GM21367 (cell line): Measurements from ENCODE around the gene PIK3AP1.

ENCODE experiments used
- ATAC-seq: cut with Tn5 transposase; IDR thresholded peaks from one replicate; pipeline ENCODE4 v1.9.1; 2021; ENCODE audit not compliant: unreplicated experiment

PIK3AP1 gene

DNA sequence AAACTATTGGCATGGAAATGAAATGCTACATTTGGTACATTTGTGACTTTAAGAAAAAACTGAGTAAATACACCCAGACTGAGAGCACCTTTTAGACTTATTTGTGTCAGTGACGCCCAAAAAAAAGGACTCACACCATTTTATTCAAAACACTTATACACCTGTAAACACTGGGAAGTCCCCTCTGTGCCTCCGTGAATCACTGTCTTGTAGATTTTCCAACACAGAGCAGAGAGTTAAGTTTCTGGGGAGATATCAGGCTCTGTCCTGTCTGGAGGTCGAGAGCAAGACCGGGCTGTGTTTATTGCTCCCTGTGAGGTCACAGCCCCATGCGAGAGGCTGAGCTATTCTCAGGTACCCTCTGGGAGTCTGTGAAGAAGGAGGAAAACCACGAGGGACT lies 72.8 kb downstream of the PIK3AP1 start:
- no peak for ATAC-seq

DNA sequence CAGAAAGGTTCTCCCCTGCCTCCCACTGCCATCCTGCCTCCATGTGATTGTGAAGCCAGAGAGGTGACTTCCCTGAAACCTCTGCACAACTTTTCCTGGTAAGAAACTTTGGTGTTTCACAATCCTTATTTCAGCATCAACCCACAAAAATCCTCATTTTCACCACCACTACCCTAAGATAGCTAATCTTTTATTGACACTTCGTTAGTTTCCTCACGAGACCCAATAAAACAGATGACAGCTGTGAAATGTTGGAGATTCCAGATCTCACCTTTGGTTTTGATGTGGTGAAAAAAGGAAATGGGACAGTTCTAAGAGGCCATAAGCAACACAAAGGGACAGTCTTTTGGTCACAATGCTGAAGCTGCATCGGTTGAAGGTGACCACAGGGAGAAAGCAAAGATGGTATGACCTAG lies 73.6 kb downstream of the PIK3AP1 start:
- ATAC-seq: no peak

DNA sequence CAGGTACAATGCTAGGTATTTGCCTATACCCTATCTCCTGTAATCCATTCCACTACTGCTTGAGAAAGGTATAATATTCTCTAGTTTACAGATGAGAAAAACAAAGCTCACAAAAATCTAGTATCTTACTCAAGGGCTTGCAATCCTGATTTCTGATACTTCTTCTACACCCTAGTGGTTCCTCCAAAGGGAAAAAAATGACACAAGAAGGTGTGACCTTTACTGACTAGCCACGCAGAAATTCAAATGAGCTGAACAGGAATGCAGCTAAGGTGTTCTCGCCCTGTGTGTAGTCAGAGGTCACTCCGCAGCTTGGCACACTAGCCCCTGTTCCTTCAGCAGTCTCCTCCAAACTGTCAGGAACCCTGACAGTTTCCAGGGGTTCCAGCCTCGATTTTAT lies 74.0 kb downstream of the PIK3AP1 start:
- no peak for ATAC-seq

DNA sequence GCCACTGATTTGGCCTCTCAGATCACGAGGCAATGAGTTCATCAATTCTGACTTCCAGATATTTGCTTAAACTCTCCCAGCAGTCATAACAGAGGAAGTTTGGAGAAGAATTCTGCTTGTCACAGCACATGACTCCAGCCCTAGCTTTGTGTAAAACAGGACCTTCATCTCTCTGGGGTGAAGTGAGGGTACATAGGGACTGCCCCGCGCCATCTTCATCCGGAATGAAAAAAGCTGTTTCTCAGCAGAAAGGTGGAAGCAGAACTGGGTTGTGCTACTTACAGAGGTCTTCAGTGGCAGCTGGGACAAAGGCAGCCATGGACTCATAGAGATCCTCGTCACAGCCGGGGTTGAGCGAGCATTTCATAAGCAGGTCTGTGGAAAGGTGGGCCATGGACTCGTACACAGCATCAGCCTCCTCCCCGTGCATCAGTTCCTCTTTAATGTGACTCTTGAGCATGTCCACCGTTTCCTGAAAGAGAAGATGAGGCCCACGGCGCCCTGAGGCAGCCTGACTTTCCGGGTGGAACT lies 75.1 kb downstream of the PIK3AP1 start:
- ATAC-seq: no peak

DNA sequence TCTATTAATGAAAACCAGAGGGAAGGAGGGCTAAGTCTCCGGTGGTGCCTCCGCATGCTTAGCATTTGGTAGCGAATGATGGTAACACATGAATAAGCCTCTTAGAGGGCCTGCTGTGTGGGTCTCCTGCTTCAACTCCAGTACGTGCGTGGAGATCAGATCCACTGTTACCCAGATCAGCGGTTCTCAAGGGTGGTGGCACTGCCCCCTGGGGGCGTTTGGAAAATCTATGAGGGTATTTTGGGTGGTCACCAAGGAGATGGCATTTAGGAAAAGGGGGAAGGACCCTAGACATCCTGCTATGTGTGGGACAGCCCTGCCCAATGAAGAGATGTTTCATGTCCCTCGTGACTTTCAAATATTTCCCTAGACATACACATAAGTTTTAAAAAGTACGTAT lies 76.4 kb downstream of the PIK3AP1 start:
- ATAC-seq: no peak

DNA sequence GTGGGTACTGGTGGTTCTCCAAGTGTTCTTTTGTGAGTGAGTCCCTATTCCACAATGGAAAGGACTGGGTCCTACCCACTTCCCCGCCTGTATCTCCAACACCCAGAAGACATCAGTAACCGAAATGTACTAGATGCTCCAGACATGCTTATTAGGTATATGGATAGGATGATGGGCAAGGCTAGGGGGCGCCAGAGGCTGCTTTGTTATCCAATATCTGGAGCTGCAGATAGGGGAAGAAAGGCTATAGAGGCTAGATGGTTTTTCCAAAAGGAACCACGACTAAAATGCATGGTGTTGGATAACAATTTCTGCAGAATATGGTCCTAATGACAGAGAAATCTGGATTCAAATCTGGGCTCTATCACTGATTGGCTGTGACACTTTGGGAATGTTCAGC lies 77.3 kb downstream of the PIK3AP1 start:
- ATAC-seq: no peak

DNA sequence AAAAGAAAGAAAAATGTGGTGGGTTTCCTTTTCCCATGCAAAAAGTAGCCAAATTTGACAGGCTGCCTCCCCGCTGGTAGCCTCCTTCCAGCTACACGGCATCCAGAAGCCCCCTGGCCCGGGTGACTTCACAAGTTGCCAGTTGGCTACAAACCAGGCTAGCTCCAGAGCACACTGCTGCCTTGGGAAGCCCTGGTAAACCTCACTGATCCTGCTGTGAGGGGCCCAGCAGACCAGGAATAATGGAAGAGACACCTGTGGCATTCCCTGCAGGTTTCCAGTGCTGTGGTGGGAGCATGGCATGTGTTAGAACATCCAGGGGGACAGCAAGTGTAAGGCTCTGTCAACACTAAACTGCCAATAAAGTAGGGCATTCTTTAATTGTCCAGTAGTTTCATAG lies 77.8 kb downstream of the PIK3AP1 start:
- ATAC-seq: no peak

DNA sequence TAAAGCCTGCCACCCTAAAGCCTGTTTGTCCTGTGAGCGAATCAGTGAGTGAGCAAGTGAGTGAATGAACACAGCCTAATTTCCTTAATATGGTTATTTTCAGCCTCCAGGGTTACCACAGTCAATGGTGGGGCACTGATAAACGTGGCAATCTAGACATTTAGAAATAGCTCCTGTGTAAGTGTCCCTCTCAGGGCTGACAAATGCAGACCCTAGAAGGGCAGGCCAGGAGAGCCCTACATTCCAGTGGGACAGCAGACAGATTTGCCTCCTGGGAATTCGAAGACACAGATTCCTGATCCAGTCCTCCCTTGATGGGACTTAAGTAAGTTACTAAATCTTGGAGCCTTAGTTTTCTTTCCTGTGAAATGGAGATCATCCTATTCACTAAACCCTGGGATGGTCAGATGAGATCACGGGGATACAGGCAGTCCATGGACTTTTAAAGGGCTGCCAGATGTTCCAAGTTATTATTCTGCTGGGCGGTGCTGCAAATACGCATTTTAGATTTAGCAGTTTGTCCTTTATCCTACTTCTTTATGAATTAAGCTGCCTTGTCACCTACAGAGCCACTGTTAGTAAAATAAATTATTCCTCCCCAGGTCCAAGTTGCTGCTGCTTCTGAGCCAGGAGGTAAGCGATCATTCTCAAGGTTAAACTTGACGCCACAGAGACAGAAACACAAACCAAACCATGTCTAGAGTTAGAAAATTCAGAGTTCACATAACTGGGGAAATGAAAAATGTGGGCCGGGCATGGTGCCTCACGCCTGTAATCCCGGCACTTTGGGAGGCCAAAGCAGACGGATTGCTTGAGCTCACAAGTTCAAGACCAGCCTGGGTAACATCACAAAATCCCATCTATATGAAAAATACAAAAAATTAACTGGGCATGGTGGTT lies 78.7 kb downstream of the PIK3AP1 start:
- ATAC-seq: no peak

DNA sequence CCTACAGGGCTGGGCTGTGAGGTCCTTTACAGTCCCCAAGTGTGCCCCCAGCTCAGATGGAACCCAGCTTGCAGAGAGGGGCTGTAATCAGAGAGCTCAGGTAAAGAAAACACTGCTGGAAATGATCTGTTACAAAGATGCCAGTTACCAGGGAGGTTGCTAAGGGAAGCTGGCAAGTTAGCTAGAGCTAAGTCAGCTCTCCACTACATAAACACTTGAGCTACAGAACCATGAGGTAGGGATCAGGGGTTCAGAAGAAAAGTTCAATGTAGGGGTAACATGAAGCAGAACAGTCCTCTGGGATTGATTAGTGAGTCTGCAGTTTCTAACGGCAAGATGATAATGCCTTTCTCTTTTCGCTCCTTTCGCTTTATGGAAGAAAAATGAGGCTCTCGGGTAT lies 80.4 kb downstream of the PIK3AP1 start:
- no peak for ATAC-seq

DNA sequence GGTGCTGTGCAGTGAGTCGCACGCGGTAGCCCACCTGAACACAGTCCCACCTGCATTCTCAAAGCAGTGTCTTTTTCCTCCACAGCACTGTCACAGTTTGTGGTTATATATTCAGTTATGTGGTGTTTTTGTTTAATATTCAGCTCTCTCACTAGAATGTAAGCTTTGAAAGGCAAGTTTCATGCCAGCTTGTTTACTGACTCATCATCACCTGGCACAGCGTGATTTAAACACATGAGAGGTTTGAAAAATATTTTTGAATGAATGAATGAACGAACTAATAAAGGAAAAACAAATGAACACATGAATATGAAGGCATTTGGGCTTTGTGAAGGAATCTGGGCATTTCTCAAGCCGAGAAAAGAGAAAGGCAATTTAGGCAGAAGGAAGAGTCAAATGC lies 81.6 kb downstream of the PIK3AP1 start:
- no peak for ATAC-seq

DNA sequence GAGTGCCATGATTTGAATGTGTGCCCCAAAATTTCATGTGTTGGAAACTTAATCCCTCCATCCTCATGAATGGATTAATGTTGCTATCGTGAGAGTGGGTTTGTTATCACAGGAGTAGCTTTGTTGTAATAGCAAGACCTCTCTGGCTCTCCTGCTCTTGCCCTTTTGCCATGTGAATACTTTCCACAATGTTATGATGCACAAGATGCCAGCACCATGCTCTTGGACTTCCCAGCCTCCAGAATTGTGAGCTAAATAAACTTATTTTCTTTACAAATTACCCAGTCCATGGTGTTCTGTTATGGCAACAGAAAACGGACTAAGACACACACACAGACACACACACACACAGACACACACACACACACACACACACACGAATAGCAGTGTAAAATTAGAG lies 82.2 kb downstream of the PIK3AP1 start:
- no peak for ATAC-seq

DNA sequence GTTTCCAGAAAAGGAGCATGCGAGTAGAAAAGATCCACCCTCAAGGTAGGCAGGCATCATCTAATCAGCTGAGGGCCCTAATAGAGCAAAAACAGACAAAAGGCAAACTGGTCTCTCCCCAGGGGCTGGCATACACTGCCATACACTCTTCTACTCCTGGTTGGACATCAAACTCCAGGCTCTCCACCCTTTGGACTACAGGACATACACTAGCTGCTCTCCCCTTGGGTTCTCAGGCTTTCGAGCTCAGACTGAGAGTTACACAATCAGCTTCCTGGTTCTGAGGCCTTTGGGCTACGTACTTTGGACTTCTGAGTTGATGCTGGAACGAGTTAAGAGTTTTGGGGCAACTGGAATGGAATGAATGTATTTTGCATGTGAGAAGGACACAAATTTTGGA lies 82.6 kb downstream of the PIK3AP1 start:
- no peak for ATAC-seq

DNA sequence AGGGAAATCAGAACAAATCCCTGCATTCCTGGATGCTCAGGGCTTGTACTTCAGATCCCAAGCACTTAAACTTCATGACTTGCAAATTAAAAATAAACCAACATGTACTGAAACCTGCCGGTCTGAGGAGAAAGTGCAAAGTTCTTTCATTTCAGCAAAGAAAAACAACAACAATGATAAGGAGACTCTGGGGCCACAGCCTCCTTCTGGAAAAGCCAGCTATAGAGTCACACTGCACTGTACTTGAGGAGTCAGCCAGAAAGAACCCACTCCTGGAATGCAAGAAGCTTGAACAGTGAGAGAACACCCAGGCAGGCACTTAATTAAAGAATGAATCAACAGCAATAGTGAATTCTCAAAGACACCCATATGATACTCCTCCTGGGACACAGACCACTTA lies 83.8 kb downstream of the PIK3AP1 start:
- ATAC-seq: no peak

DNA sequence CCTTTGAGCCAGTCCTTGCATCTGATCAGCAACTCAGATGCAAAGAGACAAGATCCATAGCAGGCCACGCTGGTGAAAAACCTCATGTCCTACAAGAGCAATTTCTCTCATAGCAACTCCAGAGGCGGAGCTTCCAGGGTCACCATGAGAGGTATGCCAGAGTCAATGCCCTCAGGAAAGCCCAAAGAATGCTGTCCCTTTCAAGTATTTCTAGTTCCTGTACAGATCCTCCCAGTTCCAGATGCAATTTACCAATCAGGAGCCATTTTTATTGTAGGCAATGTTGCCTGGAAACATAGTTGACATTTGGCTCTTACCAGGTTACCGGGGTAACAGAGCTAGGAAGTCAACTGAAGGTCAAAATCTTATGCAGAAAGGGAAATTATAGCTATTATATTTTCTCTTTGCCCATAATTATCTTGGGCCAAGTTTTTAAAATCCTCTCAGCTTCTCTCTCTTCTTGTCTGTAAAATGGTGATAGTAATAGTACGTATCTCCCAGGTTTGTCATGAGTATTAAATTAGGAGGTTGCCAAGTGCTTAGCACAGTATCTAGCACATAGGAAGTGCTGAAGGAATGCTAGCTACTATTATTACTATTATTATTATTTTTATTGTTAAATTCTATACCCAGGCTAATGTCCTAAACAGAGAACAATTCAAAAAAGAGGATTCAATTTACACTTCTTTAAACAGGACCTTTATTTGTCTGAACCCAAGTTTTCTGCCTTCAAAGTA lies 87.2 kb downstream of the PIK3AP1 start:
- ATAC-seq: no peak

DNA sequence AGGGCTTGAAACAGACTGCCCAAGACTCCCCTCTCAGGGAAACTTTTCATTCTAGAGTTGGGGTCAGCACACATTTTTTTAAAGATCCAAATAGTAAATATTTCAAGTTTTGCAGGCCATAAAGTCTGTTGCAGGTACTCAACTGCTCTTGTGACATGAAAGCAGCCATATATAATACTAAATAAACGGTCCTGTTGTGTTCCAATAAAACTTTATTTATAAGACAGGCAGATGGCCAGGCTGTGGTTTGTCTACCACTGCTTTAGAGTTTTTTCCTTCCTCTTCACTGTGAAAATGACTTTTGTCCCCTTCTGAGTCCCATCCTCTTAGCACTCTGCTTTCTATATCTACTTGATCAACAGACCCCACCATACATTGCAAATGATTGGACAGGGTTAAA lies 93.0 kb downstream of the PIK3AP1 start:
- no peak for ATAC-seq

DNA sequence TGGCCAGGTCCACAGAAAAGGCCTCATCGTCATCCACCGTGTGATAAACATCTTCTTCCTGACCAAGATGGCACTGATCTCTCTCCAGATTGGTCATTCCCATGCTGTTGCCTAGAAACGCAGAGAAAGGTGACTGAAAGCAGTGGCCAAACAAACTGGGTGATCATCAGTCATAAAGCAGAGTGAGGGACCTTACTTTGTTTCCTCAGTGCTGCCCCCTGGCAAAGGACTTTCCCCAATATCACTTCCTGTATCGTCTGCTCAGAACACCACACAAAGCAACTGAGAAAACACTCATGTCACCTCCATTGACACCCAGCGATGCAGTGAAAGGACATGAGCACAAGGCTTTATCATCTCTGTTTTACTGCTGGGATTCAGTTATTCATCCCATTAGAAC lies 93.5 kb downstream of the PIK3AP1 start:
- no peak for ATAC-seq

DNA sequence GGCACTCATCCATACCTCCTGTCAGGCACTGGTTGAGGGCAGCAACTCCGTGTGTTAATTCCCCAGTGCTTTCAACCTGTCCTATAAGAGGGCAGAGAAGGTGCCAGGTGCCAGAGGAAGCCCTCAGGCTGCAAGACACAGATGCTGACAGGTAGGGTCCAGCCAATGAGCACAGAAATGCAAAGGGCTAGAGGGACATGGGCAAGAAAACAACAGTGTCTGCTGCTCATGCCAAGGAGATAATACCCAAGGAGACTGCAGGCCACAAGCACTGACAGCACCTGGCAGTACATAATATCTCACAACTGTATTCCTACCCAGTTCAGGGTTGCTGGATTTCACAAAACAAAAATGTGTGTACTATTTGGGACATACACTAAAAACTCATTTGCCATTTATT lies 95.1 kb downstream of the PIK3AP1 start:
- no peak for ATAC-seq

DNA sequence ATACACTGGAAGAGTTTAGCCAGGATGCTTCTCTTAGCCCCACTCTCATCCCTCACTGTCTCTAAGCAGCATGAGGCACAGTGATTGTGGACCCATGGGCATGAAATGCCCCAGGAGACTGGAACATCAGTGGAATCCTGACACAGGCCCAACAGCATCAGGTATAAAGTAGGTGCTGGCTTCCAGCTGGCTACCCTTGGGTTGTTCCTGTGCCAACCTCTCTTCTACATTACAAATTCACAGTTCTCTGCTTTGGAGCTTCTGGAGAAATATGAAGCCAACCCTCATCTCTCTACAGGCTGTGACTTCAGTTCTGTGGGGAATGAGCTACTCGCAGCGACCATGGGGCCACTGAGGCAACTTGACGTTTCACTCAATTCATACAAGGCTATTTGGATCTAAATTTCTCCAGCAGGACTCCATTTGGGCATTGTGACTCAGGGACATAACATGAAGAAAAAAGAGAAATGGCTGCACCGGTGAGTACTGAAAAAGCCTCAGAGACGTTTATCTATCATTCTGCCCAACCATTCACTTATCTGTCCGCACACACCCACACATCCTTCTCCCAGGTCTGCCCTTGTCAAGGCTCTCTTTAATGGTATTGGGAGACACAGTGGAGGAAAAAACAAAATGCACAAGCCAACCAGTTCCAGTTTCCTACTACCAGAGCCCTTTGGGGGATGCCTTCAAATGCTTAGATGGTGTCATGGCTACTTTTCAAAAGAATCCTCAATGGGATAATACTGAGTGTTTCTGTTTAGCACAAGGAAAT lies 98.1 kb downstream of the PIK3AP1 start:
- no peak for ATAC-seq

DNA sequence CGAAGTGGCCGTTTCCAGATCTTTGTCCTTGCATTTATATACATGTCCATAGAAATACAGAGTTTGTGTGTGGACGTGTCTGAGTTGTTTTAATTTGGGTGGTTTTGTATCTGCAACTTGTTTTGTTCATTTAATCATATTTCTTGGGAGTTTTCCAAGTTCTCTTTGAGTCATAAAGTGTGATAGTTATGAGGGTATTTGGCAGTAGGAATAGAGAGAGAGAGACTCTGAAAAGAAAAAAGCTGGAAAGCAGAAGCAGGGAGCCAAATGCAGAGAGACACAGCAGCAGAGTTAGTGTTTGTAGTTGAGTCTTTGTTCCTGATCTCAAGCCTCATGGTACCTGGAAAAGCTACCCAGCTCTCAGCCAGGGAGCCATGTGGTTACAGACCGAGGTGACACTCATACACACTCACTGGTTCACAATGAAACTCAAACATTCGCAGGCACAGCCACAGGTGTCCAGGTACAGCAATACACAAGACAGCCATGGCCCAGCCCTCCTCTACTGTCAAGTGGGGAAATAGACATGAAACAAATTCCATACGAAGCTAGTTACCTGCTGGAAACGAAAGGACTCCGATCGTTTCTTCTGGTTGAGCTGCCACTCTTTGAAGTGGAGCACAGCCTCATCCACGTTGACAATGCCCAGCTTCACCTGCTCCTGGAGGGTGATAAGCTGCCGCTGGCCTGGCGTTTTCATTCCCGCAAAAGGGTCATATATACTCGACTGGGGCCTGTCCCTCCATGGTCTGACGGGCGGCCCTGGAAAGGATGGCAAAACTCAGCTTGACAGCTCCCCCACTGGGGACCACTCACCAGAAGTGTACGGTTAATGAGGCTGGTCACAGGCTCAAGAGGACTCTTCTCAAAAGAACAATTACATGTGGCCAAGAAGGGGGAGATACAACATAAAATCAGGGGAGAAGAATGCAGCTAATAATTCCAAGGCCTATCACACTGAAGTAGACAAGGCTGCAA lies 100.2 kb downstream of the PIK3AP1 start:
- no peak for ATAC-seq

DNA sequence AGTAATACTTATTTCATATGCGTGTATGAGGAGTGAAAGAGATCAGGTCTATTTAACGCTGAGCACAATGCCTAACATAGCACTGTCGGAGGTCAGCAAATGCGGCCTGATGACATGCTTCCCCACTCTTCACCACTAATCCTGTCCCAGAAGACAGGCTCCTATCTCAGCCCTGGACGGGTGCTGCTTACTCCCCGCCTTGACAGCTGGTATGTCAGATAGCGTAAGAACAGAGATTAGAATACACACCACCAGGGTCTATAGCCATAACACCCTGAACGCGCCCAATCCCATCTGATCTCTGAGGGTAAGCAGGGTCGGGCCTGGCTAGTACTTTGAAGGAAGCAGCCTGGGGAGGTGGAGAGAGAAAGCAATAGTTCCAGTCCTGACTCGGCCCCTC lies 101.2 kb downstream of the PIK3AP1 start:
- no peak for ATAC-seq
